KG1 (cell line): Measurements from ENCODE around the gene MORN5.

ENCODE experiments used
- DNase-seq: peaks from one replicate; lab custom pipeline; 2025; lab: John Stamatoyannopoulos, UW

MORN5 gene

DNA sequence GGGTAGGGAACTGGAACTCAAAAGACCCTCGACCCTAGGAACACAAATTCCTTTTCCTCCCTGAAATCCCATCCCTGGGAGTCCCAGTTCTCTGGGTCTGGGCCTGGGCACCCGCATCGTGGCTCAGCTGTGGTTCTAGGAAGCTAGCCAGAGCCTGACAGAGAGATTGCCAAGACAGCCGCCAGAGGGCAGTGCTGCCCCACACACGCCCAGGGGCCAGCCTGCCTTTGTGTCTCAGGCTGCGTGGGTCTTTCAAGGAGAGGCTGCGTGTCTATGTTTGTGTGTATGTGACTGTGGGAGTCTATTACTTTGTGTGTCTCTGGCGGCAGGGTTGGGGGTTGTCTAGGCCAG is 34.6 kb upstream of the MORN5 start:
- DNase-seq = peak; percentile 69

DNA sequence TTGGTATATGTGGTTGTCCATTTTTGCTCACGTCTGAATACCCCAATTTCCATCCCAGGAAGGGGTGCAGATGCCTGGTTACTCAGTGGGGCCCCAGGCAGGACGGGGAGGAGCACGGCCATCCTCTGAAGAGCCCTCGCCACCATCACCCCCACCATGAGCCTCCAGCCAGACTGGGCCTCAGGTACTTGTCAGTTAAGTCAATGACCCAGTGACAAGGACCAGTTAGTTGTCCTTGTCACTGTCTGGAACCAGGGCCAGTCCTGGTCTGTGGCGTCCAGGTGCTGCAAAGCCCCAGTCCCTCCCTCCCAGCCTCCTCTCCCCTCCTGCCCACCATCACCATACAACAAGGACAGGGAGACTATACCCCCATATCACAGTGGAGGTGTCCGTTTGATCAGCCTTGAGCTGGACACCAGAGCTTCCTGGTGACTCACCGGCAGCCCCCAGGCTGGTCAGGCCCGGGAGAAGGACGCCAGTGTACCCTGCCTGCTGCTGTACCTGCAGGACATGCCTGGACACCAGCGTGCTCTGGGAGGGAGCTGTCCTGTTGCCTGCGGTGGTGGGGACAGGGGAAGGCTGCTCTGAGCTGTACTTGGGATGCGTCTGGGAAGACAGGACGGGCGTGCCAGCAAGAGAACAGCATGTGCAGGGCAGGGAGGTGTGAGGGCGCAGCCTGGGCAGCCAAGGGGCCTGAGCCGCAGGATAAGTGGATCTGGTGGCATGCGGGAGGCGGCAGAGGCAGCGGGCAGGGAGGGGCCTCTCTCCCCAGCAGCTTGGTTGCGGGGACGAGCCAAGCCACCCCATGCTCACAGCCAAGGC is 34.0 kb upstream of the MORN5 start:
- DNase-seq = no peak

DNA sequence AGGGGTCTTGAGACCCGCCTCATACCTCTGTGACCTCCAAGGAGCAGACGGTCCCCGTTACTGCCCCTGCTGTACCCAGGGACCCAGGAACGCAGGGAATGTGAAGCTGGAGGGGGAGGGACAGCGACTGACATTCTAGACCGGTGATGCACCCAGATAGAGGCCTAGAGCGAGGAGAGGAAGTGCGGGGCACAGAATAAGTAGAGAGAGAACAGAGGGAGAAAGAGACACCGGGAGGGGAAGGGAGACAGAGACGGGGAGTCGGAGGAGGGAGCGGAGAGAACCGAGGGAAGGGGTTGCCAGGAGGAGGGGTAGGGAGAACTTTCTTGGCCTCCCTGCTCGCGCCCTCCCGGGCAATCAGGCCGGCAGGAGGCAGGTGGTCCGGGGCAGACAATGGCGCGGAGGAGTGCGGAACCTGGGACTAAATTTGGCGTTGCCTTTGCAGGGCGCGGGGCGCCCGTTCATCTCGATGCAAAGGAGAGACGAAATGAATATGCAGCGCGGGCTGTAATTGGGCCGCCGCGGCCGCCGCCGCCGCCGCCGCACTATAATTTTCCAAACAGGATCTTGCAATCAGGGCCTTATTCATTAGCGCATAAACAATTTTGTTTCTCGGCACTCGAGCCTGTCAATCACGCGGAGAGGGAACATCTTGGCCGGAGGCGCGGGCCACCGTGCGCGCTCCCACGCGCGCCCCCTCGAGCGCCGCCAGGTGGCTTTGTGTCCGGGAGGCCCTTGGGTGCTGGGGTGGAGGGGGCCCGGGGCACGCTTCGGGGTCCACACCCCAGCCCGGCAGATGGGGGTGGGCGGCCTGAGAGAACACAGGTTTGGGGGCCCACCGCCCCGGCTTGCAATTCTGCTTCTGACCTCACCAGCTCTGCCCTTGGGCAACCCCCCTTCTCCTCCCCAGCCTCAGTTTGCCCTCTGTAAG is 33.1 kb upstream of the MORN5 start:
- no peak for DNase-seq

DNA sequence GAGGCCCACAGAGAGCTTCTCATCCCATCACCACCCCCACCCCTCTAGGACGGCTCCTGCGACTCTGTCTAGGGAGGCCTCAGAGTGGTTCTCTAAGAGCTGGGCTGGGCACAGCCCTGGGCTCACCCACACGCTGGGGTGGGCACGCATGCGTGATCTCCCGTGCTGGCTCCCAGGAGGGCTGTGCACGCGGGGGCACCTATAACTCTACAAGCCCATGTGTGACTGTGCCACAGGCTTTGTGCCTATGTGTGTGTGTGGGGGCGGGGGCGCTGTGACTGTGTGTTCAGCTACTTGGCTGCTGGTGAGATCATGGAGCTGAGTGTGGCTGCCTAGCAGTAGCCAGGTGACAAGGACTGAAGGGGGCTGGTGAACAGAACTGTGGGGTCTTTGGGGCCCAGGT is 32.3 kb upstream of the MORN5 start:
- DNase-seq = no peak

DNA sequence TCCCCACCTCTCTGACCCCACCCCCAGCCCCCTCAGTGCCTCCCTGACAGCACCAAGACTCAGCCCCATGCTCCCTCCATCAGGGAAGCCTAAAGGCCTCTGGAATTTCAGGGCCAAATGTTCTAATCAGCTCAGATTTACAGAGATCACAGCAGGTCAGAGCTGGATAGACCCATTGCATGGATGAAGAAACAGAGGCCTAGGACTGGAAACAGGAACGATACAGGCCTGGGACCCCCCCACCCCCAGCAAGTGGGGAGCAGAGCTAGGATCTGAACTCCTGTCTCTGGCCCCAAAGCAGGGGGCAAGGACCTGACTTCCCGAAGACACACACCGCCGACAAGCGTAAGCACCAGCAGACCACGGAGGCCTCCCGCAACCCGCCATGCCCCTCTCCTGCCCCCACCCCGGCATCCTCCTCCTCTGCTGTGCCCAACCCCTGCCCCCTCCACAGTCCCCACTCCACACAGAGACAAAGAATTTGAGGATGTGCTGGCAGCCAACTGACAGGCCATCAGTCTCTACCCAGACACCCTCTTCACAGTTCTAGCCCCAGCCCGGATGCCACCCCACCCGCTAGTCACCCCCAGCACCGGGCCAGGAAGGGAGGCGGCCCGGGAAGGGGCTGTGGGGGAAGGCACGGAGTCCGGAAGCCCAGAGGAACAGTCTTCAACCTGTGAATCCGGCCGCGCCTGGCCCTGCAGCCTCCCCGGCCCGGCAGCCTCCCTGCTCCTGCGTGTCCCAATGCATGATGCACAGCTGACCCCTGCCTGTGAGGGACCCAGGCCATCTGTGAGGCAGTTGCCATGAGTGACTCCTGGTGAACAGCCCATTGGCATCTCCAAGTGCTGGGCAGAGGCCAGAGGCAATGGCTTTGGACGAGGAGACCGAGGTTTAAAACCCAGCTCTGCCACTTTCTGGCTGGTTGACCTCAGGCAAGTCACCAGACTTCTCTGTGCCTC is 31.4 kb upstream of the MORN5 start:
- DNase-seq = peak; percentile 42

DNA sequence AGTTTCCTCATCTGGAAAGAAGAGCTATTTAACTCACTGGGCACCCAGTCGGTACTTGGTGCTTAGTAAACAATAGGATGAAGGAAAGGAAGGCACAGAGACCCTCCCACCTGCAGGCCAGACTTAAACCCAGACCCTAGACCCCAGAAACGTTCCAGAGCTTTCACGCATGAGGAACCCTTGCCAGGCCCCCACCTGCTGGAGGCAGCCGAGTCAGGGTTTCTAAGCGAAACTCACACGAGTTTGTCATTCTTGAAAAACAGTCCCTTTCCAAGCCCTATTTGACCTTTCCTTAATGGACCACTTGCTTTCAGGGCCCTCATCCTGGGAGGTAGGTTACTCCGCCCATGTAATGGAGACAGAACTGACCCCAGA is 30.8 kb upstream of the MORN5 start:
- DNase-seq = no peak

DNA sequence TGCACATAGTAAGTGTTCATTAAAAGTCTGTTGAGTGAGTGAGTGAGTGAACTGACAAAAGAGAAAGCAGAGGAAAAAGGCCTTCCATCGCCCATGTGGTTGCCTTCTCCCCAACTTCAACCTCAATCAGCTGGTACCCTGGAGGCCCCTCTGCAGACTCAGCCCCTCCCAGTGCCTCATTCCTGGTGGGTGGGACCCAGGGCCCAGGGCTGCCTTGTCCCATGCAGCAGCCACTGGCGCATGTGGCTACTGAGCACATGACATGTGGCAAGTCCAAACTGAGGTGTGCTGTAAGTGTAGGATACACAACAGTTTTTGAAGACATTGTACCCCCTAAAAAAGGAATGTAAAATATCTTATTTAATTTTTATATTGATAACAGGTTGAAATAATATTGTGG is 29.7 kb upstream of the MORN5 start:
- no peak for DNase-seq

DNA sequence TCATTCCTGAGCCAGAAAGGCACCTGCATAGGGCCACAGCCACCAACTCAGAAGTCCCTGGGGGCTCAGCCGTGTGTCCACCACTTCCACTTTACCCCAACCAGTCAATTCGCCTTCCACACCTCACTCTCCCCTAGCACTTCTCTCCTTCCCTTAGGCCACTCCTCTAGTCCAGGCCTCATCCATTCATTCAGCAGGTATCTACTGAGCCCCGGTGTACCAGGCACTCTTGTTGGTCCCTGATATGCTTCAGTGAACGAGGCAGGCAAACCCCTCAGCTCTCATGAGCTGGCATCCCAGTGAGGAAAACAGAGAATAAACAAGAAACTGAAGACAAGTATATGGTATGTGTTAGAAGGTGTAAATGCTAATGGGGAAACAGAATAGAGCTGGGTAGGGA is 28.9 kb upstream of the MORN5 start:
- no peak for DNase-seq

DNA sequence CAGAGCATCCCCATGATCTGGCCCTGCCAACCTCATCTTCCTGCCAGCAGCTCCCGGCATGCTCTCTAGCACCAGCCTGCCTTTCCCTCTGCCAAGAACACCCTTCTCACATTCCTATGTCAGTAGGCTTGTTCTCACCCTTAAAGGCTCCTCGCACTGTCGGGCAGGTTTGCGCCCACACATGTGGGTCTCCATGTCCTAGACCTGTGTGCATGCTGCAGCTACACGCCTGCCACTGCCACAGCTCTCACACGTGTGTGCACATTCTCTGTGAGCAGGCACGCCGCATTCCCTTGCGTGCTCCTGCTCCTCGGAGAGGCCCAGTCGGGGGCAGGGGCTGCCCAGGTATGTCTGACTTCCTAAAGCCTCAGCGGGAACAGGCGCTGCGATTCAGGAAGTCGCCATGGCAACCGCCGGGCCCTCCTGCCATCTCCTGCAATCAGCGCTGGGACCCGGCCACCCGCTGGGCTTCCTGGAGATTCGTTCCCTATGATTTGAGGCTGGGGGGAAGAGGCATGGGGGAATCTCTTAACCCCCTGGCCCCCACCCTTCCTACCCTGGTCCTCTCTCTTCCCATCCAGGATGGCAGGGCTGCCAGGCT is 28.2 kb upstream of the MORN5 start:
- DNase-seq = no peak

DNA sequence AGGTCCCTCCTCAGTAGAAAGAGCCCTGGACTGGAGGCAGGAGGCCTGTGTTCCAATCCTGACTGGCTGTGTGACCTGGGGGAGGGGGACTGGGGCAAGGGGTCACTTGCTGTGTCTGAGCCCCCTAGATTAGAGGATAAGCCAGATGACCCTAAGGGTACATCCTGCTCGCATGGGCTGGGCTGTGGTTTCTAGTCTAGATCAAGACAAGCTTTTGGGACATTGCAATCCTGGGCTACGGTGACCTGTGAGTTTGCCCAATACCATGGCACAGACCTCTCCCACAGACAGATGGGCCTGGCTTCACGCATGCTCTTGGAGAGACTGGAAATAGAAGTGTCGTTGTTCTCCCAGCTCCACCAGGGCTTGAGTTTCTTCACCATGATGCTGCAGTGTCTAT is 27.2 kb upstream of the MORN5 start:
- no peak for DNase-seq

DNA sequence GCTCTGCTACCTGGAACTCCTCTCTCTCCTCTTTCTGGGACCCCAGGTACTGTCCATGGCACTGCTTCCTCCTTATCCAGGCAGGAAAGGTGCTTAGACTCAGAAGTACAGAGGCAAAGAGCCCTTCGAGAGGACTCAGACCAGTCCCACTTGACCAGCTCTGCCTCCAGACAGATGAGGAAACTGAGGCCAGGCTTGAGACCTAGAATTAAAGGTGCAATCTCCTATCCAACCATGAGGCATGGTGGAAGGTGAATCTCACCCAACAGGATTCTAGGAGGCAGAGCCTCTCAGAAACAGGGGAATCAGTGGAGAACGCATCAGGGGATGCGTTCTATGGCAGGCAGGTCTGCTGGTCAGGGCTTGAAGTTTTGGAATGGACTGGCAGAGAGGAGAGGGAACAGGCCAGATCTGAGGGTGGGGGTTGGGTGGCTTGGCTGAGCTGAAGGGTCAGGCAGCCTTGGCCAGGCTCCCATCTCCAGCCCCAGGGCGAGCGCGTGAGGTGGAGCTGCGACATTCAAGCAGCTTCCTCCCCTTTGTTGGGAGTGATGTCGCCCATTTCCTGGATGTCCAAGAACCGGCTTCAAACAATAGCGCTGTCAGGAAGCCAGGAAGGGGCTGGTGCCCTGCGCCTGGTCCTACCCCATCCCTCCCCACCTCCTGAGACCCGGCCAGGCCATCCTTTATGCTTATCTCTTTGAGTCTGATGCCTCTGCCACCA is 26.3 kb upstream of the MORN5 start:
- no peak for DNase-seq

DNA sequence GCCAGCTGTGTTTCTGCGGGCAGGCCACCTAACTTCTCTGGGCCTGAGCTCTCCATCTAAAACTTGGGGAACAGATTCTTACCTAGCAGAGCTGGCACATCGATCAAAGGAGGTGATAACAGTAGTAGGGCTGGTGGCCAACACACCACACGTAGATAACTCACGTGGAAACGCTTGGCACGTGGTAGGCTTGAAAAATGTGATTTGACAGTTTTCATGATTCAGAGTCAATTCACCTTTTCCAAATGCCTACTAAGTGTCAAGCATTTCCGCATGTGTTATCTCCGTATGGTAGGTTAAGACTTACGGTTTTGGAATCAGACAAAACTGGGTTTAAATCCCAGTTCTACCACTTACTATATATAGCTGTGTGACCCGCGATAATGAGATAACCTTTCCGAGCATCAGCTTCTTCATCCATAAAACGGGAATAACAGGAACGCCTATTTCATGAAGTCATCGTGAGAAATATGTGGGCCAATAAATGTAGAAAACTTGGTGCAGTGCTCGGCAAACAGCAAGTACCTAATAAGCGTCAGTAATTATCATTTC is 25.6 kb upstream of the MORN5 start:
- no peak for DNase-seq

DNA sequence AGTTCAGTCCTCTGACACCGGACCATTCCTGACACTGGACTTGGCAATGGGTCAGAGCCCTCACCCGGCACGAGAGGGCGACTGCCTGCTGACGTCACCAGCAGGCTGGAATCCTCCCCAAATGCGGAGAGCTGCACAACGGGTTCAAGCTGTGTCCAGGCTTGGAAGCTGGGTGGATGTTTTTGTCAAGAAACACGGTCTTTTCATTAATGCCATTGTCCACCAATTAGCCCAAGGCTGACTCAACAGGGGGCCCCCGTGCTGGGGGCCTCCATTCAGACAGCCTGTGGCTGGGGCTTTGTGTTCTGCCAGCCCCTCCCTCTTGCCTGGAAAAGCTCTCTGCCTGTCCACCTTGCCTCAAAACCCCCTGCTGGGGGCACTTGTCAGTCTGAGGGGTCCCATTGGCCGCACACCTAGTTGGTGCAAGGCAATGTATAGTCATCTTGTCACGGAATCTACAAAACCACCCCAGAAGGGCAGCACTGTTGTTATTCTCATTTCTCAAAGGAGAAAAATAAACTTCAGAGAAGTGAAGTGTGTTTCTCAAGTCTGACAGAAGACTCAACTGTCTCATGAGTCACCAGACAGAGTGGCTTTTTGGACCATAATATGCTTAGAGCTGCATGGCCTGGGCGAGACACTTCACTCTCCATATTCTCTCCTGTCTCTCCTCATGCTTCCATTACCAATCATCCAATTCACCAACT is 24.7 kb upstream of the MORN5 start:
- DNase-seq = no peak

DNA sequence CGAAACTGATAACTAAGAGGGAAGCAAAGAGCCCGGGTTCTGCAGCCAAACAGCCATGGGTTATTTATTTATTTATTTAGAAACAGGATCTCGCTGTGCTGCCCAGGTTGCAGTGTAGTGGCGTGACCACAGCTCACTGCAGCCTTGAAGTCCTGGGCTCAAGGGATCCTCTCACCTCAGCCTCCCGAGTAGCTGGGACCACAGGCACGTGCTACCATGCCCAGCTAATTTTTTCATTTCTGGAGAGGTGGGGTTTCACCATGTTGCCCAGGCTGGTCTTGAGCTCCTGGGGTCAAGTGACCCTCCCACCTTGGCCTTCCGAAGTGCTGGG is 24.2 kb upstream of the MORN5 start:
- no peak for DNase-seq

DNA sequence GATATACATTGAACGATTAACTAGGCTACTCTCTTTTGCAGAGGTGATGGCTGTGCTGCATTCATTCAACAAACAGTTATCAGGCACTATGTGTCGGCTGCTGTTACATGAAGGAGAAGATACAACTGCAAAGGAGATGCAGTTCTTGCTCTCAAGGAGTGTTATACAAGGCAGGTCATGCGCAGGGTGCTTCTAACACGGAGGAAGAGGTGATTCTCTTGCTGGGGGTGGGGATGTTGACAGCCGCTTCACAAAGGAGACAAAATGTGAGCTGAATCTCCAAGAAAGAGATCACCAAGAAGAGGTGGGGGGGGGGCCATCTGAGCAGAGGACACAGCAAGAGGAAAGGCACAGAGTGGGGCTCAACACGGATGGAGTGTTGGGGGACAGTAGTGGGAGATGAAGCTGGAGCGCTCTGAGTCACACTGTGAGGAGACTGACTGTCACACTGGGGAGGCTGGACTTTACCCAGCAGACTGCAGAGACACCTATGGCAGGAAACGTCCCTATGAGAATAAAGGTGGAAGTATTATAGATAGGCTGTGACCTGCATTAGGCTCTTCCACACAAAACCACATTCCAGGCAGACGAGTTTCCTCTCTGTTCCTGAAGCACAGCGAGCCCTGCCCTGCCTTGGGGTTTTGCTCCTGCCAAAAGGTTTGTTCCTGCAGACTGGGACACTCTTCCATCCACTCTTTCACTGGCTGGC is 21.0 kb upstream of the MORN5 start:
- DNase-seq = no peak

DNA sequence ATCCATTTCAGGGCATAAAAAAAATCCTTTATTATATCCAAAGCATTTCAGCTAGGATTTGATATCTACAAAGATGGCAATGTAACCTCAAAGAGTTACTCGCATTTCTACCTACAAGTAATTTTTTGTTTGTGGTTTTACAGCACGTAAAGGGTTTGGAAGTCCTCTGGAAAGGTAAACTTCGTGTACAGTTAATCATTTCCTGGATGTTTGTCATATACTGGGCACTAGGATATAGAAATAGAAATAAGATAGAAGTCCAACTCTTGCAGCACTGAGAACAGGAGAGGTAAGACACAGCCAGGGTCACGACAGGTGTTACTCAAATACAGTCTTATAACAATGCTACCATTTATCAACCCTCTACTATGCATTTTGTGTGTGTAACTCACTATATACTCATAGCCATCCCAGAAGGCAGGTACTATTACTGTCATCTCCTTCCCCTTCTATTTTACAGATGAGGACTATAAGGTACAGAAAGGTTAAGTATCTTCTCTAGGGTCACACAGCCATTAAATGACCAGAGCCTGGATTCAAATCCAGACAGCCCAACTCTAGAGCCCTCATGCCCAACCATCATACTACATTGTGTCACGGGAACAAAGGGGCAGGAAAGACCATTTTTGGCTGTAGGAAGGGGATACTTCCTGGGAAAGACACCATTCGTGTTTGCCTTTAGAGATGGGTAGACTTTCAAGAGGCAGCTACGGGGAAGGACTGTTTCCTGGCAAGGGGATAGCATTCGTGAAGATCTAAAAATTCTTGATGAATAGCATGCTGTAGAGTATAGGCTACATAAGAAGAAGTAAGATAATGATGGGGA is 19.1 kb upstream of the MORN5 start:
- DNase-seq = no peak

DNA sequence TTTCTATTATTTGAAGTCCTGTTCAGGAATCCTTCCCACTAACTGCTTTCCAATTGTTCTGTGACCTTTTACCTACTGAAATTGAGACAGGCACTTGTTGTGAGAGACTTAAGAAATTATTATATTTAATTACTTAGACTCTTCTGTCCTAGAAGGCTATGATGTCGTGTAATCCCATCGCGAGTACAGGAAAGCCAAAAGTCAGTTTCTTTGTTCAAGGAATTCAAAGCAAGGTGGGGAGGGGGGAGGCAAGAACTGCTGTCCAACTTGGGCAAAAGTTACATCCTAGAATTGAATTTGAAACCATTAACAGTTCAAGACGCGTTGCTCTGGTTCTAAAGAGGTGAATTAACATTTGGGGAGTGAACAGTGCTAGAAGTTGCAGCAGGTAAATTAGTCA is 18.0 kb upstream of the MORN5 start:
- no peak for DNase-seq

DNA sequence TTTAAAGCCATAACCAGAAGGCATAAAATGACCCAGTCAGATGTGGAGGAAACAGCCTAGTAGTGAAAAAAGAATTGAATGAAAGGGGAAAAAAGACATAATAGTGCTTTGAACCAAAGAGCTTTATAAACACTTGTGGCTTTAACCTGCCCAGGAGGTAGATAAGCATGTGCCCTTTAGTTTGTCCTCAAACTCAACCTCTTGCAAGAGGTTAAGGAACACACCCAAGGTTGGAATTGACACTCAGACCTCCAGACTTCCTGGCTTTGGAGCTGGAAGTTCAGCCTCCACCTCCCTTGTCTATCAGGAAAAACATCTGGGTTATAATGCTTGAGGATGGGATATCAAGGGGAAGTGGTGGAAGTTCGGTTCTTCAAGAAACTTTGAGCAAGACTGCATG is 16.4 kb upstream of the MORN5 start:
- no peak for DNase-seq

DNA sequence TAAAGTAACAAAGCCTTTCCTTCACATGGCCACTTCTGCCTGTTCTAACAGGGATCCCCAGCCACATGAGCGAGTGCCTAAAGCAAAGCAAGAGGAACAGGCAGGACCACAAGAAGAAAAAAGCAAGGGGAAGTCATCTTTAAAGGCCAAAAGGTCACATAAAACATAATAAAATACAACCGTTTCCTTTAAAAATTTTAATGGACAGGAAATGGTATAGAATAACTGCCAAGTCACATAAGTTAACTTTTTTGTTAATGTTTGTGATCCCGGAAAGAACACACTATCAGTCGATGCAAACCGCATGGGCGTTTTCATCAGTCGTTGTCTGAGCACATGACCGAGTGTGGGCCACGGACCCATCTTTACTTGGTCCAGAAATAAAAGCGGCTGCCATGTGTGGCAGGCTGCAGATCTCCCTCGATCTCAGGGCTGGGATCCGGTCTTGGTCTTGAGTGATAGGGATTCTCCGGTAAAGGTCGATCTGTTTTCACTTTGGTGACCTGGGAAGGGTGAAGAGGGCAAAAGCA is 15.8 kb upstream of the MORN5 start:
- no peak for DNase-seq
